ENCODE data around the gene TMEM120B.

The TMEM120B gene

DNA sequence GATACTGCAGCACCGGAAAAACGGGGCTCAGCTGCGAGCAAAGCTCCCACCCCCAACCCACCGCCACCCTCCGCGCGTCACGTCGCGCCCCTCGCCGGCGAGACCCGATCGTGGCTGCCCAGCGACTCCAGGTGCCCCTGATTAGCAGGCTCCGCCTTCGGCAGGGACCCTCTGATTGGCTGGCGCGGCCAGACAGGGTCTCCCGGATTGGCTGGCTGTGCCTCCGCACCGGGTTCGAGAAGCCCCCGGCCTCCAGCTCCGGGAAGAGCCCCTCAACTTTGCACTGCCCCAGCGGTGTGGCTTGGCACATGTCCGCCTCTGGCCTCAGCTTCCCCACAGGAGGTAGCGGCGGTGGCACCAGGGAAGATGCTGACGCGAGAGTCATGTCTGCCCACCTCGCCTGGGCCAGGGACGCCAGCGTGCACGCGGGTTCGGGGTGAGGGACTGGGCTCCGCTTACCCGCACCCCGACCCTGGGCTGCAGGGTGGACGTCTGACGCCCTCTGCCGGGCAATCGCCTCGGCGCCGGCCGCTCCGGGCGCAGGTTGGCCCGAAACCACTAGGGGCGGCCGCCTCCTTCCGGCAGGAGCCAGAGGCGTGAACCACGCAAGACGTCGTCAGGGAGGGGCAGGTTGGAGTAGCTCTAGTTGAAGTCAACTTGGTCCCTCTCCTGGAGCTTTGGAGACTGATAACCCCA lies 81.4 kb downstream of the TMEM120B start:
- peak; percentile 56 for DNase-seq

DNA sequence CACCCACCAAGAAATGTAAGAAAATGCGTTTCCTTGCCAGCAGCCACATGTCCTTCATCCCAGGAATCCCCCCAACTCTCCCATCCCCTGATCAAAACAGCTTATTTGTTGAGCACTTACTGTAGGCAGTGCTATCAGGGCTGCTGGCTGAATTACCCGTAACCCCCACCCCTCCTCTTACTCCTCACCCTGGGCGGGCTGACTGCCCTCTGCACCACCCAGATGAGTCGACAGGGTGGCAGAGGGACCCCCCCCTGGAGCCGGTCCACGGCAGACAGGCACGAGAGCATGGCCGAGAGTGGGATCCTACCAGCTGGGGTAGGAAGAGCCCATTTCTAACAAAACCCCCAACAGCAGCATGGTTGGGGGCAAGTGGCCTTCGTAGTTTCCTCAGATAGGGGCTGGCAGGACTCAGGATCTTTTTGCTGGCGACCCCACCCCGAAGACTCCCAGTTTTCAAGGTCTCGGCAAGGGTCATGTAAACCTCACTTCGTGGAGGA lies 82.0 kb downstream of the TMEM120B start:
- DNase-seq = no peak

DNA sequence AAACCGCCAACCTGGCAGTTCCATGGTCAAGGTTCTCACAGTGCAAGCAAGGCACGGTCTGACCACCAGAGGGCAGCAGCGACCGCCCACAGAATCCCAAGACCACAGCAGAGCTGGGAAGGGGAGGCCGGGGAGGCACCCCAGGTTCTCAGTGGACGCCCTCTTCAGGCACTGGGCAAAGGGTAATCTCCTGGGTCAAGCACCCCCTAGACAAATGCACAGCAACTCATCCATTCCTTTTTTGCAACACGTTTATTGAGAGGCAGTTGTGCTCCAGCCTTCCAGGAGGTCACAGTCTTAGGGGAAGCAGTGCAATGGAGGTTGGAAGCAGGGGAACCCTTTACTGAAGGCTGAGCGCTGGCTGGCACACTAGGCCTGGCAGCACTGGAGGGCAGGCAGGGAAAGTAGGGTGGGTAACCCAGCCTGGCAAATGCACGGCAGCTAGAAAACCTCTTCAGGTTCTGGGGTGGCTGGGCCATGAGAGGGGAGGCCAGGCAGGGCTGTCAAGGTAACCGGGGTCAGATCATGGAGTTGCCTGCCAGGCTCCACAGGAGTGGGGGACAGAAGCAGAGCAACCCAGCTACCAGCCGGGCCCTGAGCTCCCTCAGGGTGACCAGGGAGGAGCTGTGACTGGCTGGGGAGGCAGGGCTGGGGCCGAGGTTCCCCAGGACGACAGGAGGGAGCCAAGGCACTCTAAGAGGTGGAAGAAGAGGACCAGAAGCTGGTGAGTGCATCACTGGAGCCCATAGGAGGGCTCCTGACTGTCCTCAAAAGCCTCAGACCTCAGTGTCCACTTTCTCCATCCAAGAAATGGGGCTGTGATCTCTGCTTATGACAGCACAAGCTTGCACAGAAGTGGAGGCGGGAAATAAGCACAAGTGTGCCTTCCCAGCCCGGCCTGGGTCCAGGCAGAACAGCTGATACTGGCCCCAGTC lies 82.7 kb downstream of the TMEM120B start:
- no peak for DNase-seq

DNA sequence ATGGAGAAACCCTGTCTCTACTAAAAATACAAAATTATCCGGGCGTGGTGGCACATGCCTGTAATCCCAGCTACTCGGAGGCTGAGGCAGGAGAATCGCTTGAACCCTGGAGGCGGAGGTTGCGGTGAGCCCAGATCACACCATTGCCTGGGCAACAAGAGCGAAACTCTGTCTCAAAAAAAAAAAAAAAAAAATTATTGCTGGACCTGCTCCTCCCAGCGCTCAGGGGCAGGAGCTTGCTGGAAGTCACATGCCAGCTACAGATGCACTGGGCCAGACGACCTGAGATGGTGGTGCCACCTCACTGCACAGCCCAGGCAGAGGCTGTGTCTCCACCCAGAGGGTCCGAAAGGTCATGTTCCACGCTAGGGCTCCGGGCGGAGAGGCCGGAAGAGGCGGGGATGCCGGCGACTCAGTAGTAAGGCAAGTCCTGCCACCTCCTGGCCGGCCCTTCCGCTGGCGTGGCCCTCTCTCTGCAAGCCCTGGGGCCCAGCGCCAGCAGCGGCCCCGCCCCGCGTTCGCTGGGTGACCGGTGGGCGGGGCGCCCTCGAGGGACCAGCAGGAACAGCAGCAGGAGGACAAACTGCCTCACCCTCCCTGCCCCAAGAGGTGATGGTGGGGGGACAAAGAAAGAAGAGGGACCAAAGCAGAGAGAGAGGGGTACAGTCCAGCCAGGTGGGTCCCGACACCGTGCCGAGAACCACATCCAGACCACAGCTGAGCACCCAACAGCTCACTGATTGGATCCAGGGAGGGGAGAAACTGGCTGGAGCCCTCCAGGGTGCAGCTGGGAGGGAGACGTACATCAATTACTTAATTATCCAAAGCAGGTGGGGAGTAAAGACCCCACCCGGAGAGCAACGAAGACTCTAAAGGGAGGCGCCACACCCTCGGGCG lies 84.6 kb downstream of the TMEM120B start:
- DNase-seq = no peak

DNA sequence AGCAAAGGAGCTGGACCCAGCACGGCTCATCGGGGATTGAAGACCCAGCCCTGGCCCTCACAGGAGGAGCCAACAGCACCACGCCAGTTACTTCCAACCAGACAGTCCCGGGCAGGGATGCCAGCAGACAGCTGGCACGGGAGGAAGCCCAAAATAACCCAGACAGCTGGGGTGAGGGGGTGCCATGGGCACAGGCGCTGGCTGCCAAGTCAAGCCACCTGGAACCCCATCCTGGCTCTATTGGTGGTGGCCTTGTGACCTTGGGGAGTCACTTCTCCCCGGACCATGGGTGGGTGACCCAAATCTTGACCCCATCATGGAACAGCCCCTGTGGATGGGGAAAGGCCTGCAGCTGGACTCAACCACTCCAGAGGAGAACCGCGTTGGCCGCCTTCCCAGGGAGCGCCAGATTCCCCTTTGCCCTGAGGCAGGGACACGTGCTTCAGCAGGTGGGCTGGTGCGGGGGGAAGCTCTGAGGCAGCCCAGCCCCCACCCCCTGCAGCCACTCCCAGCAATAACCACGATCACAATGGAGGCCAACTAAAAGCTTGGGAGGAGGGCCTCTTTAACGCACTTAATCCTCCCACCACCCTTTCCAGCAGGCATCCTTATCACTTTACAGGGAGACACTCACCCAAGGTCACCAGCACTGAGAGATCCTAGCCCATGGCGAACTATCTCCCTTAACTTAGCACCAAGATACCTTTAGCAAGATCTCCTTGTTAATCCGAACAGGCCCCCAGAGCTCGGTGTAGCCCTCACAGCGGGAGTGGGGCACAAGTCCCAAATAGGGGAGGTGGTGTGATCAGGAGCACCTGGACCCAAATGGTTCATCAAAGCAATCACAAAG lies 85.6 kb downstream of the TMEM120B start:
- peak; percentile 71 for DNase-seq

DNA sequence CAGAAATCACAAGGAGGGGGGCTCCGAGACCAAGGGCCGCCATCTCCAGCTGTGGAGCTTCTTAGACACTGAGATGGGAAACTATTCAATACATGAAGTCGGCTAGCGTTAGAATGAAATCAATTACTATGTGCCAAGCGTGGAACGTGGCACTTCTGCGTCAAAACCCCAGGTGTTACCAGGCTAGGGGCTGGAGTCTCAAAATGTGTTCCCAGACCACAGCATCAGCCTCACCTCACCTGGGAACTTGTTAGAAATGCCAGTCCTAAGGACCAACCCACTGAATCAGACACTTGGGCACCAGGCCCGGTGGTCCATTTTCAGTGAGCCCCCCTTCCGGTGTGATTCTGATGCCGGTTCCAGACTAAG lies 86.2 kb downstream of the TMEM120B start:
- no peak for DNase-seq

DNA sequence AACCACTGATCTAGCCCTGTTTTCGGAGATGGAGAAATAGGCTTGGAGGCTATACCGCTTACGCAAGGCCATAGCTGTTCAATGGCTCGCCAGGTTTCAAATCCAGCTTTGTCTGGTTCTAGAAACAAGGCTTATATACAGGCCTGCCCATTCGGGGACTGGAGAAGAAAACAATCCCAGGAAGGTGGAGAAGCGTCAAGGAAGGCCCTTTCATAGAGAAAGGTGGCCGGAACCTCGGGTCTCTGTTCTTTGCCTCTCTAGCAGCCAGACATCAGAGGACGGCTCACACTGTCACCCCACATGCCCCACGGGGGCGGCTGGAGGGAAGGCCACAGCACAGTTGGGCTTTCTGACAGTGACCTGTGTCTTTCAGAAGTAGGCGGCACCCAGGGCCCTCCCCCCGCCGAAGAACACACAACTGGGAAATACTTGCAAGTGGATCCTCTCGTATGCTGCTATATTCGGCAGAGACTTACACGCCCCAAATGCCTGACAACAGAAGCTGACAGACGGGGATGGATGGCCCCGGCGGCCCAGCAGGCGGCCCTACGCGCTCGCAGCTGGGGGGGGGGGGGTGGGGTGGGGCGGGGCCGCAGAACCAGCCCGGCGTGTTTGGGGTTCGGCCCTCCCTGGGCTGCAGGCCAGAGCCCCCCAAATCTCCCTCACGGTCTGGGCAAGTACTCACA lies 86.7 kb downstream of the TMEM120B start:
- DNase-seq = peak; percentile 50

DNA sequence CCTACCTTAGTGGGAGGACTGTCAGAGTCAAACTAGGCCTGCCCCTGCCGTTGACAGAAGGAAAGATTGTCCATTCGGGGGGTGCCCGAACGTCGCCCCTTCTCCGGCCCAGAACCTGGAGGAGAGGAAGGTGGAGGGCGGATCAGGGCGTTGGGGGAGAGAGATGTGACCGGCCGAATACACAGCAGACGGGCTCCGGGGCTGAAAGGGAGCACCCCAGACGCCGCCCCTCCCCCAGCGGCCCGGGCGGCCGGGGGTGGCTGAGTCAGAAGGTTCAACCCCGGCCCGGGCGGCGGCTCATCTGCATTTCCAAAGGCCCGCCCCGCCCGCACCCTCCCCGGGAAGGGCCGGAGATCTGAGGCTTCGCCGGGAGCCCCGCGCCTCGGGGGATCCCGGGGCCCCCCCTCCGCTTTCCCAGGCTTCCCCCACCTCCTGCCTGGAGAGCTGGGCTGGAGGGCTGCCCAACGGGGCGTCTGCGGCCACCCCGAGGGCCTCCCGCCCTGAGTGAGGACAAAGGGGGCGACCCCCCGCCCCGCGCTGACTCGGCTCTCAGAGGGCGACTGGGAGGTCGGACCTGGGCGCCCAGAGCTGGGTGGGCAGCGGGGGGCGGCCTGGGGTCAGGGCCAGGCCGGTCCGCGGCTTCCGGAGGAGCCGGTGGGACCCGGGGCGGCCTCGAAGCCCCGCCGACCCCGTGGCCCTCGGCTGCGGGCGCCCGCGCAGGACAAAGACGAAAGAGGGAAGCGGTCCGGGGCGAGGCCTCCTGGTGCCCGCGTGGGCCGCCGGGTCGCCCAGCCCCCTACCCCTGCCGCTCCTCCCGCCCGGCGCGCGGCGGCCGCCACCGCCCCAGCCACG lies 87.5 kb downstream of the TMEM120B start:
- no peak for DNase-seq

DNA sequence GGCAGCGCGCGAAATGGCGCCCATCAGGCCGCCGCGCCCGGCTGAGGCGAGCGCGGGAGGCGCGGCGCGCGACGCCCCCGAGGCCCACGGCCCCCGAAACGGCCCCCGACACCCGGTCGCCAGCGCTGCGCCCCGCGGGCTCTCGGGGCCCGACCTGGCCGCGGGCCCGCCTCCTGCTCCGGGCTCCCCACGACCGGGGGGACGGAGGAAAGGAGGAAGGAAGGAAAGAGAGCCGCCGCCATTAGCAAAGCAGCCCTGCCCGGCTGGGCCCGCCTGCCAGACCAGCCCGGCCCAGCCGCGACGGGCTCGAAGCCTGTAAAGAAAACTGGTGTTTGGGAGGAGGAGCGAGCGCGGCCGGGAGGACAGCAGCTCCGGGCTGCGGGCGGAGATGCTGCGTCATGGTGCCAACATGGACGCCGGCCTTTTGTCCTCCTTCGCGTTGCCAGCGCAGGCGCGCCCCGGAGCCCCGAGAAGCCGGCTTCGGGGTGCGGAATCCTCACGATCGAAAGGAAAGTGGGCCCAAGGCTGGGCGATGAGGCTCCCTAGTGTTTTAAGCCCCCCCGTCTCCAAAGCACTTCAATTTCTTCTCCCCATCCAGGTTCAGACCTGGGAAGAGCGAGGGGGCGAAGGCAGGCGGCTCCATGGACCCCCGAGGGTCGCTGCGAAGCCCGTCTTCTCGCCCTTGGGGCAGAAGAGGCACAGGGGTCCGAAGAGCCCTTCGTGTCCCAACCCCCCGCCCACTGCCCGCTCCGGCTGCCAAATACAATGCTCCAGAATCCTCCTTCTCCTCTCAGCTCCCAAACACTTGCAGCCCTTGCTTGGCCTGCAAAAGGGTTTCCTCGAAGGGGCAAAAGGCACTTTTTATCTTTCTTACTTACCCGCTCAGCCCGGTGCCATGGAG lies 88.4 kb downstream of the TMEM120B start:
- DNase-seq = no peak

DNA sequence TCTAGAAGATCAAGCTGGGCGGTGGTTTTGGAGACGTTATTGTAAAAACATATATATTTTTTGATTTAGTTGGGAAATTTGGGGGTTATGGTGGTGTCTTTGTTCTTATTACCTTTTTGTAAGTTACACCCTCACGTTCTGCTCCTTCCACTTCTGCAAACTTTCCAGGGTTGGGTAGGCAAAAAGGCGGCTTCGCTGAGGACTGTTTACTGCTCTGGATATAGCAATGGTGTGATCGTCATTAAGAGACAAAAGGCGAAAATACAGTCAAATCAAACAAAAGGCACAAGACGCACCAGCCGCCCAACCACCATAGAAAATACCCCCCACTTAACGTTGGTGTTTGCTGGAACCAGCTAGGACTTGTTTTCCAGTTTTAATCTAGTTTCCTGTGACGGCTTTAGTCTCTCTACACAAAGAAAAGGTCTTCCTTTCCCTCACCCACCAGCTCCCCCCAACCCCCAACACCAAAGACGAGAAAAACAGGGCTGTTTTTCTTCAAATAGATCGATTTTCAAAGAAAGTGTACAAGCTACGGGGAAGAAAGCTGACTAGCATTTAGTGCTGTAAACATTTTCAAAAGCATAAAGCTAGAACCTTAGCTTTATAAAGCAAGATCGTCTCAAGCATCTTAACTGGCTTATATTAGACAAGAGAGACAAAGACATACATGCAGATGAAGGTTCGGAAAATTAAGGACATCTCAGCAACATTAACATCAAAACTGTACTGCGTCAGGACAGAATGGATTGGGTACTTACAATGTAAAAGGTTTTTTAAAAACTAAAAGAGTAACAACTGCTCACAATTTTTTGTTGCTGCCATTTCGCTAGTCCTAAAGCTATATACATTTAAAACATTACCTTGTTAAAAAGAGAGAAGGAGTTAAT lies 89.3 kb downstream of the TMEM120B start:
- DNase-seq = no peak

DNA sequence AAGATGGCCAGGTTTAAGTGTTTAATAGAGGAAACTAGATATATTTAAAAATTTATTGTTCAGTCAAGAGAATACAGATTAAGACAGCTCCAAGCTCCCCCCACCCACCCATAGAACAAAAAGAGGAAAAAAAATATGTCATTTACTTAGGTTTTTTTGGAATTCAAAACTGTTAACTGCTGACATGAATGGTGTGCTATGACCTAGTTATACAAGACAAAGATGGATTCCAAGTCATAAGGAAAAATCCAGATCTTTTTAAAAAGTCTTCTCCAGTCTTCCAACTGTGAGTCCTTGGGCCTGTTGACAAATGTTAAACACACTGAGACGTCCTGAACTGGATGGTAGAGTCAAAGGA lies 89.9 kb downstream of the TMEM120B start:
- DNase-seq = no peak

DNA sequence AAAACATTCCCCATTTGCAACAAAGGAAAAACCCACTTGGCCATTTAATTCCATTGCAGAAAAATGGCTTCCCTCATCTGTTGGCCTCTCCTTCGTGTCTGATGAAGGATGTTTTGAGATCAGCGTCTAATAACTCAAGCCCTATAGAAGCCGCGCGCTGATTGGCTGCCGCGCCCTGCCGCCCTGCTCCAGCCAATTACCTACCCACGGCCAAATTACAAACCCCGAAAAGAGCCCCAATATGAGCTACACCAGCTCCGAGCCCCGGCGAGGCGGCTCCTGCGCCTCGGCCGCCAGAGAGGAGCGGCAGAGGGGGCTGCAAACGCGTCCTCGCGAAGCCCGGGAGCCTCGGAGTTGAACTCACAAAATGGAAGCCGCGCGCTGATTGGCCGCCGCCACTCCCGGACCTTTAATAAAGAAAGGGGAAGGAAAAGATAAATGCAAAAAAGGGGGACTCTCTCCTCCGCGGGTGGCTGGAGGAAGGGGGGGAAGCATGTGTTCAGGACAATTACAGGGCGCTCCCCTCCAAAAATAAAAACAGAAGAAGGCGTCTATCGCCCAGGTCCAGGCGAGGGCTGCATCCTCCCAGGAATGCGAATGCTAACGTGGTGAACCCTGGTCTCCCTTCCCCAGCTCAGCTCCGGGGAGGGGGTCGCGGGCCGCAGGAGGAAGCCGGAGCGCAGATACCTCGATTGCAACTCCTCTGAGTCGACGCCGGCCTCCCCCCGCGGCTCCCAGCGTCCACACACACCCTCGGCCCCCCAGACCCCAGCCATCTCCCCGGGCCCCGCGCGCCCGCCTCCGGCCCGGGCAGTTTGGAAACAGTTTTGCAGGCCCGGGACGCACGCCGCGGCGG lies 90.5 kb downstream of the TMEM120B start:
- peak; percentile 89 for DNase-seq

DNA sequence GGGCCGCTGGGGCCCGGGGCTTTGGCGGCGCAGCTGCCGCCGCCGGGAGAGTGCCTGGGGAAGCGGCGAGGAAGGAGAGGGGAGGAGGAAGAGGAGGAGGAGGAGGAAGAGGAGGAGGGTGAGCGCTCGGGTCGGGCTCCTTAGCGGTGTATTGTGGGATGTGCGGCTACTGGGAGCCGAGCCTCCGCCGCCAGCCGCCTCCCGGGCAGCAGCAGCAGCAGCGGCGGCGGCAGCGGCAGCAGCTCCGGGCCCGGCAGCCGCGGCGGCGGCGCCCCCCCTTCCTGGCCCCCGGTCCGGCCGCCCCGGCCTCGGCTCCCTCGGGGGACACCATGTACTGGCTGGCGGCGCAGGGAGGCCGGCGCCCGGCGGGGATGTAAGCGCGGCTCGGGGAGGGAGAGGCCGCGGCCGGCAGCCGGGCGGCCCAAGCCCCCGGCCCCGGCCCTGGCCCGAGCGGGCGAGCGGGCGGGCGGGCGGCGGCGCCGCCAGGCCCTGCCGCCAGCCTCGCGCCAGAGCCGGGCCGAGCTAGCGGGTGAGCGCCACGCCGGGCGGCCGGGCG lies 91.4 kb downstream of the TMEM120B start, which contains the start of gene SETD1B:
Gene SETD1B, plus strand, starts transcription at position 149 of the 556 bp plus-strand sequence. CDS start 729 bp downstream, outside the sequence.
- DNase-seq = no peak

DNA sequence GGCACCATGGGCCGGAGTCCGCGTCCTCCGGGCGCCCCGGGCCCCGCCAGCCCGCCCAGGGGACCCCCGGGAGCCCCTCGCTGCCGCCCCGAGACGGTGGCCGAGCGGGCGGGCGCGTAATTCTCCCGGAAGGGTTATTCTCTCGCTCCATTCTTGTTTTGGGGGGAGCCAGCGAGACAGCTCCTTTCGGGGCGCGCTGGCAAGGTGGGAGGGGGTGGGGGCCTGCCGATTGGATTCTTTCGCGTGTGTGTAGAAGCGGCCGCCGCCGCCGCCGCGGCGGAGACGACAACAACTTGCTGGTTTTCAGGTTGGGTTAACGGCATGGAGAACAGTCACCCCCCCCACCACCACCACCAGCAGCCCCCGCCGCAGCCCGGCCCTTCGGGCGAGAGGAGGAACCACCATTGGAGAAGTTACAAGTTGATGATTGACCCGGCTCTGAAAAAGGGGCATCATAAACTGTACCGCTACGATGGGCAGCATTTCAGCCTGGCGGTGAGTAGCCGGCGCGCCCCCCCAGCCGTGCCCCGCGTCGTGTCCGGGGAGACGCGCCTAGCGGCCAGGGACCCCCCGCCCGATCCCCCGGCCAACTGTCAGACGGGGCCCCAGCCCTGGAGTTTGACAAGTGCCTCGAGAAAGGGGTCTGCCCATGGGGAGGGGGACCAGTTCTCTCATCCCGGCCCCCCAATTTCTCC lies 92.0 kb downstream of the TMEM120B start:
- DNase-seq = no peak

DNA sequence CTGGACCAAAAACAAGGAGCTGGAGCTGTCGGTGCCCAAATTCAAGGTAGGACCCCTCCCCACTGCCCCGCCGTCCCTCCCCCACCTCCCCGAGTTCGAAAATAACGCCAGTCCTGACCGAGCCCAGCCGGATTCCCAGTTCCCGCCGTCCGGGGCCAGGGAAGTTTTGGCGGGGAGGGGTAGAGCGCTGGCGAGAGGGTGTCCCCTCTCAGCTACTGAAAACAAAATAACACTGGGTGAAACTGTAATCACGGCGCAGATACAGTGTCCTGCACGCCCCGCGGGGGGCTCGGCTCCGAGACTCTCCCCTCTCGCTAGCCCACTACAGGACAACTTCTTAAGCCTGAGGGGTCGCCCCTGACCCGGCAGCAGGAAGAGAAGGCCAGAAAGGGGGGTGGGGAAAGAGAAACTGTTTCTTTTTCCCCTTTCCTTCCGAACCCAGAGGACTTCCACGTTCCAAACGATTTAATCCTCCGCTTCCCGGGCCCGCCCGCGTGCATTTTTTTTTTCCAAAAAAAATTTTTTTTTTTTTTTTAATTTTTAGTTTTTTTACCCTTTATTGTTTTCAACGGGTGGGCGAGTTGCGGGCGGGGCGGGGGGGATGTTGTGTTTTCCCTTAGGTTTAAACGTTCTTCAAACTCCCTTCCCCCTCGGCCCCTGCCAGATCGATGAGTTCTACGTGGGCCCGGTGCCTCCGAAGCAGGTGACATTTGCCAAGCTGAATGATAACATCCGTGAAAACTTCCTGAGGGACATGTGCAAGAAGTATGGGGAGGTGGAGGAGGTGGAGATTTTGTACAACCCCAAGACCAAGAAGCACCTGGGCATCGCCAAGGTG lies 92.8 kb downstream of the TMEM120B start:
- no peak for DNase-seq
